ENCODE data around the gene SLC44A5. TPM values are rescaled to one million over a fixed set of nuclear protein-coding genes. Genes with fewer than 3 reads are reported as not detected.

The SLC44A5 gene
- polyA plus RNA-seq, 3 donors, result not detected

DNA sequence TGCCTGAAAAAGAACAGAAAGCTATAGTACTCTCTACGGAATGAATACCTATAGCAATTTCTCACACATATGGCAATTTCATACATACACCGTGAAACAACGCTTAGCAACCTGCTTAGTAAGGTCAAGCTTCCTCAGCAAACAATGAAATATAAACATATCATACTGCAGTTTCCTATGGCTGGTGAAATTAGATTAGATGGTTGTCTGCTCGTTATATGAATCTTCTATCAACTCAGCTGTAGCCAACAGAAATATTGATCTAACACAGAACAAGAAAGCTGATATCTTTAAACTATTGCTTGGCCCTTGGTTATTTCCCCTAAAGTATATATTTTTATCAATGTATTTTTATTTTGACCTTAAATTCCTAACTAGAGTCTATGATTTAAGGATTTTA, 187.8 kb downstream of the SLC44A5 start:
- intact Hi-C loops (cut with micrococcal nuclease), result no loop called here
- no peak overlapping the region for H3K4me3 ChIP-seq (replicated peaks in 1 of 3; ENCODE audit: low read depth in 2 of 3, low read length in 3 of 3)
- Mint-ChIP-seq H3K4me1 (no peaks in the 10 kb centered on the region), H3K9me3 (peaks cover 0 to 4% (median 0%) of the 10 kb centered on the region in 7 donors), H3K27ac (no peak overlapping the region), H3K27me3 (ENCODE audit: low read depth in 3 of 3) (peaks cover 0 to 1% (median 0%) of the 10 kb centered on the region in 3 donors), H3K36me3 (no peaks in the 10 kb centered on the region), H3K4me3 (no peak overlapping the region)
- H3K27me3 ChIP-seq (ENCODE audit: control insufficient read depth in 2 of 2, insufficient read depth in 2 of 2, low read length in 2 of 2), result no peaks in the 10 kb centered on the region
- no peak overlapping the region for H3K4me2 ChIP-seq (replicated peaks; ENCODE audit: extremely low read depth, low read length, poor library complexity, severe bottlenecking)
- DNase-seq, result no peak
- H3K9ac ChIP-seq (ENCODE audit: insufficient read depth, low read length, poor library complexity, severe bottlenecking), result no peak overlapping the region
- TF ChIP-seq, protein P1, sequence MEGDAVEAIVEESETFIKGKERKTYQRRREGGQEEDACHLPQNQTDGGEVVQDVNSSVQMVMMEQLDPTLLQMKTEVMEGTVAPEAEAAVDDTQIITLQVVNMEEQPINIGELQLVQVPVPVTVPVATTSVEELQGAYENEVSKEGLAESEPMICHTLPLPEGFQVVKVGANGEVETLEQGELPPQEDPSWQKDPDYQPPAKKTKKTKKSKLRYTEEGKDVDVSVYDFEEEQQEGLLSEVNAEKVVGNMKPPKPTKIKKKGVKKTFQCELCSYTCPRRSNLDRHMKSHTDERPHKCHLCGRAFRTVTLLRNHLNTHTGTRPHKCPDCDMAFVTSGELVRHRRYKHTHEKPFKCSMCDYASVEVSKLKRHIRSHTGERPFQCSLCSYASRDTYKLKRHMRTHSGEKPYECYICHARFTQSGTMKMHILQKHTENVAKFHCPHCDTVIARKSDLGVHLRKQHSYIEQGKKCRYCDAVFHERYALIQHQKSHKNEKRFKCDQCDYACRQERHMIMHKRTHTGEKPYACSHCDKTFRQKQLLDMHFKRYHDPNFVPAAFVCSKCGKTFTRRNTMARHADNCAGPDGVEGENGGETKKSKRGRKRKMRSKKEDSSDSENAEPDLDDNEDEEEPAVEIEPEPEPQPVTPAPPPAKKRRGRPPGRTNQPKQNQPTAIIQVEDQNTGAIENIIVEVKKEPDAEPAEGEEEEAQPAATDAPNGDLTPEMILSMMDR (IDR thresholded peaks at IDR 0.05), result no peak
- H2AFZ ChIP-seq (ENCODE audit: insufficient read depth, low read depth, low read length, poor library complexity, severe bottlenecking), result no peak overlapping the region
- no peaks in the 10 kb centered on the region for H3K9me3 ChIP-seq (replicated peaks in 1 of 2; ENCODE audit: control insufficient read depth in 1 of 2, insufficient read depth in 1 of 2, low read length in 2 of 2)
- no peaks in the 10 kb centered on the region for H3K36me3 ChIP-seq (replicated peaks in 1 of 2; ENCODE audit: control insufficient read depth in 1 of 2, insufficient read depth in 2 of 2, low read length in 2 of 2)
- WGBS (ENCODE audit: insufficient coverage), result no CpG with 5 or more reads among the region's 4 CpGs
- no peaks in the 10 kb centered on the region for H3K4me1 ChIP-seq (ENCODE audit: control insufficient read depth in 1 of 2, insufficient read depth in 2 of 2, low read length in 2 of 2)
- H3K79me2 ChIP-seq (ENCODE audit: insufficient read depth, low read length), result no peaks in the 10 kb centered on the region
- H4K20me1 ChIP-seq (ENCODE audit: insufficient read depth, low read length), result no peaks in the 10 kb centered on the region
- no peak overlapping the region for H3K27ac ChIP-seq (ENCODE audit: low read depth in 1 of 2, low read length in 2 of 2)

DNA sequence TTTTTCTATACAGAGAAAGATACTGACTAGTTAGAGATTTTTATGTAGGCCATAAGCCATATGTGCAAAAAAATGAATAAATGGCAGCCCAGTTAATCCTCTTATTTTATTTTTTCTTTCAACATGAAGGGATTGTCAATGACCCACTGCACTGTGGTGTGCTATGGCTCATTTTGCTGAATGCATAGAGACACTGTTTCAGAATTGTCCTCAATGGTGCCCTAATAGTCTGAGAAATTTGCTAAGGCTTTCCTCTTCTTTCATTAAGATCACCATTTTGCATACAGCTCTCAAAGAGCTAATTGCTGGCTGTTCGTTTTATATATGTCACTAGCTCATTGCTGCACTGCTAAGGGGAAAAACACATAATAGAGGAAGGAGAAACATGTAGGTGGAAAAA, 189.5 kb downstream of the SLC44A5 start:
- H4K20me1 ChIP-seq (ENCODE audit: insufficient read depth, low read length), result no peaks in the 10 kb centered on the region
- no peak overlapping the region for H3K27ac ChIP-seq (ENCODE audit: low read depth in 1 of 2, low read length in 2 of 2)
- no CpG with 5 or more reads among the region's 1 CpG for WGBS (ENCODE audit: insufficient coverage)
- no peaks in the 10 kb centered on the region for H3K36me3 ChIP-seq (replicated peaks in 1 of 2; ENCODE audit: control insufficient read depth in 1 of 2, insufficient read depth in 2 of 2, low read length in 2 of 2)
- no peak overlapping the region for H3K9ac ChIP-seq (ENCODE audit: insufficient read depth, low read length, poor library complexity, severe bottlenecking)
- Mint-ChIP-seq H3K27me3 (ENCODE audit: low read depth in 3 of 3) (peaks cover 0 to 1% (median 0%) of the 10 kb centered on the region in 3 donors), H3K36me3 (no peaks in the 10 kb centered on the region), H3K4me1 (no peaks in the 10 kb centered on the region), H3K27ac (no peak overlapping the region), H3K9me3 (peaks cover 0 to 8% (median 2%) of the 10 kb centered on the region in 7 donors), H3K4me3 (no peak overlapping the region)
- no peak overlapping the region for H2AFZ ChIP-seq (ENCODE audit: insufficient read depth, low read depth, low read length, poor library complexity, severe bottlenecking)
- H3K4me1 ChIP-seq (ENCODE audit: control insufficient read depth in 1 of 2, insufficient read depth in 2 of 2, low read length in 2 of 2), result no peaks in the 10 kb centered on the region
- TF ChIP-seq, protein P1 (IDR thresholded peaks at IDR 0.05), result no peak
- H3K4me3 ChIP-seq (replicated peaks in 1 of 3; ENCODE audit: low read depth in 2 of 3, low read length in 3 of 3), result no peak overlapping the region
- no peak for DNase-seq
- H3K27me3 ChIP-seq (ENCODE audit: control insufficient read depth in 2 of 2, insufficient read depth in 2 of 2, low read length in 2 of 2), result no peaks in the 10 kb centered on the region
- no peak overlapping the region for H3K4me2 ChIP-seq (replicated peaks; ENCODE audit: extremely low read depth, low read length, poor library complexity, severe bottlenecking)
- peaks cover 2% of the 10 kb centered on the region in 2 donors for H3K9me3 ChIP-seq (replicated peaks in 1 of 2; ENCODE audit: control insufficient read depth in 1 of 2, insufficient read depth in 1 of 2, low read length in 2 of 2)
- intact Hi-C loops (cut with micrococcal nuclease), result no loop called here
- no peaks in the 10 kb centered on the region for H3K79me2 ChIP-seq (ENCODE audit: insufficient read depth, low read length)
